HL-60 (cell line): ENCODE measurements around the gene RNF26.

Experiments used
- DNase-seq, 2 experiments: peaks; one replicate each; pipeline ENCODE4 v3.0.0-alpha.2; 2010 to 2020; ENCODE audit warnings: low read depth in 1 of 2, low spot score in 1 of 2
- H3K27ac ChIP-seq: fragments of 250-450 bp; sonication (Bioruptor Pico); replicated peaks from 2 replicates; pipeline ENCODE4 v1.5.1; 2020; ENCODE audit warnings: mild to moderate bottlenecking, moderate library complexity
- H3K27me3 ChIP-seq: fragments of 250-450 bp; sonication (Bioruptor Pico); 2 replicates; pipeline ENCODE4 v1.5.1; 2021; ENCODE audit warnings: mild to moderate bottlenecking, moderate library complexity; ENCODE audit not compliant: insufficient read depth, poor library complexity, severe bottlenecking
- H3K4me3 ChIP-seq: replicated peaks from 2 replicates; pipeline ENCODE4 v1.5.1; 2011; ENCODE audit warnings: mild to moderate bottlenecking, control low read depth, low read length; ENCODE audit not compliant: insufficient read depth
- GABPA ChIP-seq: IDR thresholded peaks from 2 replicates; pipeline ENCODE4 v1.6.1; 2012; ENCODE audit warnings: low read depth
- POLR2AphosphoS5 ChIP-seq: IDR thresholded peaks from 2 replicates; pipeline ENCODE4 v1.6.1; 2012; ENCODE audit warnings: low read depth
- SPI1 ChIP-seq: IDR thresholded peaks from 2 replicates; pipeline ENCODE4 v1.6.1; 2012; ENCODE audit warnings: low read depth, mild to moderate bottlenecking, borderline replicate concordance
- TF ChIP-seq, protein P1 (sequence below): IDR thresholded peaks from one replicate; pipeline ENCODE4 v1.5.1; 2011; ENCODE audit warnings: low read length, control low read depth, inconsistent platforms; ENCODE audit not compliant: insufficient read depth
- TF ChIP-seq, protein P2 (sequence below): IDR thresholded peaks from 2 replicates; pipeline ENCODE4 v1.6.1; 2012; ENCODE audit warnings: low read depth; ENCODE audit not compliant: insufficient replicate concordance

Gene RNF26

DNA sequence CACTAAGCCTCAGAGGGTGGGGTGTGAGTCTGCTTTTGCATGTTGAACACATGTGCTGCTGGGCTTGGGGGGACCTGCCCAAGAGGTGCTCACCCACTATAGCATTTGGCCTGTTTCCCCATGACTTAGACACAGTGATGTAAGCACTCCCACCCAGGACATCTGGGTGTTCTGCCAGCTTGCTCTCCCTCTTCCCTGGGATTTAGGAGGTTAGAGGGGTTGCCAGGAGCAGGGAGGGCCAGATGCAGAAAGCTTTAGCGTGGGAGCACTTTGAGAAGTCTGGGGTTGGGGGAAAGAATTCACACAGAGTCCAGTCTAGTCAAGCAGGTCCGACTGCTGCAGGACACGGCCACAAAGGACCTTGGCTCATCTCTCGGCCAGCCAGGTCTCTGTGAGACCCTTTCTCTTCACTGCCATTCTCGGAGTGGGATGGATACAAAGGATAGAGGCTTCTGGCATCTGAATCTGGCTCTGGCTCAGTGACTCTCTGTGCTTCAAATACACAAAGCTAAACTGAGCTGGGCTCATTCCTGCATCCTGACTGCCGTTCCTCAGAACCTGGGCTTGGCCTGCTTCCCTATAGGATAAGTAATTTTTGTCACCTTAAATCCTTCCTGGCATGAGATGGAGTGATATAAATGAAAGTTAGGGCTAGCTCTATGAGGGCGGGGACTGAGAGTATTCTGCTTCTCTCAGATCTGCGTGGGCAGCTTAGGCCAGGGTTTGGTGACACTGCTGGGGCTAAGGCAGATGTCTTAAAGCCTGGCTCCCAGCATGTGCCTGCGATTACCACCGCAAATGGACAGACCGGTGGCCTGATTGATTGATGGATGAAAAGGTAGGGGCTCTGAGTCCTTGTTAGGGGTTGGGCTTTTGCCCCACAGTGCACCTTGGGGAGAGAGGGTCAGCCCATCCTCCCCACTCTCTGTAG is 32.6 kb downstream of the RNF26 start:
- no peak for DNase-seq
- Histone ChIP-seq H3K27ac (peak overlapping the region; percentile 39), H3K27me3 (peaks cover 14% of the 10 kb centered on the region), H3K4me3 (no peak overlapping the region)
- TF ChIP-seq GABPA (no peak), POLR2AphosphoS5 (no peak), SPI1 (no peak)
- TF ChIP-seq, protein P1, sequence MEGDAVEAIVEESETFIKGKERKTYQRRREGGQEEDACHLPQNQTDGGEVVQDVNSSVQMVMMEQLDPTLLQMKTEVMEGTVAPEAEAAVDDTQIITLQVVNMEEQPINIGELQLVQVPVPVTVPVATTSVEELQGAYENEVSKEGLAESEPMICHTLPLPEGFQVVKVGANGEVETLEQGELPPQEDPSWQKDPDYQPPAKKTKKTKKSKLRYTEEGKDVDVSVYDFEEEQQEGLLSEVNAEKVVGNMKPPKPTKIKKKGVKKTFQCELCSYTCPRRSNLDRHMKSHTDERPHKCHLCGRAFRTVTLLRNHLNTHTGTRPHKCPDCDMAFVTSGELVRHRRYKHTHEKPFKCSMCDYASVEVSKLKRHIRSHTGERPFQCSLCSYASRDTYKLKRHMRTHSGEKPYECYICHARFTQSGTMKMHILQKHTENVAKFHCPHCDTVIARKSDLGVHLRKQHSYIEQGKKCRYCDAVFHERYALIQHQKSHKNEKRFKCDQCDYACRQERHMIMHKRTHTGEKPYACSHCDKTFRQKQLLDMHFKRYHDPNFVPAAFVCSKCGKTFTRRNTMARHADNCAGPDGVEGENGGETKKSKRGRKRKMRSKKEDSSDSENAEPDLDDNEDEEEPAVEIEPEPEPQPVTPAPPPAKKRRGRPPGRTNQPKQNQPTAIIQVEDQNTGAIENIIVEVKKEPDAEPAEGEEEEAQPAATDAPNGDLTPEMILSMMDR: no peak
- TF ChIP-seq, protein P2, sequence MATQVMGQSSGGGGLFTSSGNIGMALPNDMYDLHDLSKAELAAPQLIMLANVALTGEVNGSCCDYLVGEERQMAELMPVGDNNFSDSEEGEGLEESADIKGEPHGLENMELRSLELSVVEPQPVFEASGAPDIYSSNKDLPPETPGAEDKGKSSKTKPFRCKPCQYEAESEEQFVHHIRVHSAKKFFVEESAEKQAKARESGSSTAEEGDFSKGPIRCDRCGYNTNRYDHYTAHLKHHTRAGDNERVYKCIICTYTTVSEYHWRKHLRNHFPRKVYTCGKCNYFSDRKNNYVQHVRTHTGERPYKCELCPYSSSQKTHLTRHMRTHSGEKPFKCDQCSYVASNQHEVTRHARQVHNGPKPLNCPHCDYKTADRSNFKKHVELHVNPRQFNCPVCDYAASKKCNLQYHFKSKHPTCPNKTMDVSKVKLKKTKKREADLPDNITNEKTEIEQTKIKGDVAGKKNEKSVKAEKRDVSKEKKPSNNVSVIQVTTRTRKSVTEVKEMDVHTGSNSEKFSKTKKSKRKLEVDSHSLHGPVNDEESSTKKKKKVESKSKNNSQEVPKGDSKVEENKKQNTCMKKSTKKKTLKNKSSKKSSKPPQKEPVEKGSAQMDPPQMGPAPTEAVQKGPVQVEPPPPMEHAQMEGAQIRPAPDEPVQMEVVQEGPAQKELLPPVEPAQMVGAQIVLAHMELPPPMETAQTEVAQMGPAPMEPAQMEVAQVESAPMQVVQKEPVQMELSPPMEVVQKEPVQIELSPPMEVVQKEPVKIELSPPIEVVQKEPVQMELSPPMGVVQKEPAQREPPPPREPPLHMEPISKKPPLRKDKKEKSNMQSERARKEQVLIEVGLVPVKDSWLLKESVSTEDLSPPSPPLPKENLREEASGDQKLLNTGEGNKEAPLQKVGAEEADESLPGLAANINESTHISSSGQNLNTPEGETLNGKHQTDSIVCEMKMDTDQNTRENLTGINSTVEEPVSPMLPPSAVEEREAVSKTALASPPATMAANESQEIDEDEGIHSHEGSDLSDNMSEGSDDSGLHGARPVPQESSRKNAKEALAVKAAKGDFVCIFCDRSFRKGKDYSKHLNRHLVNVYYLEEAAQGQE: no peak

DNA sequence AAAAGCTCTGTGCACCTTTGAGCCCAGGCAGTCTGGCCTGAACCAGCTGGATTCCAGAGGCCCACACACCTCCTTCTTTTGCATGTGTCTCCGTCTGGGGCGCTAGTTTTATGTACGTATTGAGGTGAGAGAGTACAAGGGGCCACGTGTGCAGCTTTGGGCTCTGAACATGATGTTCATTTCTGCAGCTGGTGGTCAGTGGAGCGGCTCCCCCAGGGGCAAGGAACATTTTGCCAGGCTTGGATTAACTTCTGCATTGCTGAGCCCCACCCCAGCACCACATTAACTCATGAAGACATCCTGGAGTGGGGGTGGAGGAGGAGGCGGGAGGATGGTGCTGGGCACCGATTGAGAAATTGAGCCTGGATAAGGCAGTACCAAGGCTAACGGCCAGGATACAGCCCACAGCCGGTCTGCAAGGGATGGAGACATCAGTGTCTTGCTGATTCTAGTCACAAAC is 33.4 kb downstream of the RNF26 start:
- peaks cover 14% of the 10 kb centered on the region for H3K27me3 ChIP-seq
- DNase-seq: peak in 1 of 2 experiments; percentile 87
- H3K4me3 ChIP-seq: no peak overlapping the region
- TF ChIP-seq POLR2AphosphoS5: no peak
- TF ChIP-seq SPI1: no peak
- TF ChIP-seq, protein P1: no peak
- no peak for TF ChIP-seq GABPA
- TF ChIP-seq, protein P2: no peak
- peak overlapping the region; percentile 59 for H3K27ac ChIP-seq

DNA sequence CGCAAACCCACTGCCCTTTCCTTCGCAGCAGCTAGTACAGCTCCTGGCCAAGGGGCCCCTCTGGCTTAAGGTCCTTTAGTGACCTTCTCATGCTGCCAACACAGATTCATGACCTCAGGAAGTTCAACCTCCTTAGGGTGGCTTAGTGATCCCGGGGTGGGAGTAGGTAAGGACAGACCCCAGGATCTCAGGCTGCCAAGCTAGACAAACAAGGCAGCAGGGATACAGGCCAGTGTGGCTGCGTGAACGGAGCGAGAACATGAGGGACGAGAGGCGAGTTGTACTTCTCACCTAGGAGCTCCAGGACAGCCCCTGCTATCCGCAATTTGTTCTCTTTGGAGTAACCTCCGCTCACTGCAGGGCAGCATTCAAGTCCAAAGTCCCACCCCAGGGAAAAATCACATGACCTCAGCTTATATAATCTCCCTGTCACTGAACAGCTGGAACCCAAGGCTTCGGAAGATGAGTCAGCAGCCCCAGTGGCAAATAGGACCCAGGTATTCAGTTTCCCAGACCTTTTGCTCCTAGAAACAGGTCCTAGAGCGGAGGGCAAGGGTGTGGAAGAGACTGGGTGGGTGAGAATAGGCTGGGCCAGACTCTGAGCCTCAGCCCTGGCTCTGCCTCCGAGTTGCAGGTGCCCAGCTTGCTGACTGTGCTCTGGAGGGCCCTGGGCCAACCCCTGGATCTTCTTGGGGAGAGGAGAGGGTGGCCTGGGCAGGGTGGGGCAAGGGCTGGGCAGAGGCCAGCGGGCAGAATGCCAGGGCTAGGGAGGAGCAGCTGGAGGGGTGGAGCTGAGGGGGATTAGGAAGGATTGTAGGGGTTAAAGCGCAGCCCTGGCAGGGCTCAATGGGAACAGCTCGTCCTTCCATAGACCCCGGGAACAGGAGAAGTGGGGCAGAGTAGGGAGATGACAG is 34.1 kb downstream of the RNF26 start:
- TF ChIP-seq SPI1: no peak
- TF ChIP-seq, protein P1: no peak
- no peak for DNase-seq
- H3K27ac ChIP-seq: peak overlapping the region; percentile 59
- H3K4me3 ChIP-seq: no peak overlapping the region
- H3K27me3 ChIP-seq: peaks cover 11% of the 10 kb centered on the region
